Loucy (cell line): ENCODE results near the gene GRK3.

ENCODE experiments used
- EZH2phosphoT487 ChIP-seq: fragments of 200-600 bp; IDR thresholded peaks from 2 replicates; pipeline ENCODE4 v1.6.1; 2018; ENCODE audit warnings: antibody characterized with exemption, mild to moderate bottlenecking, moderate library complexity, borderline replicate concordance
- TF ChIP-seq, protein P1 (sequence below): fragments of 200-600 bp; sonication (generic); conservative IDR thresholded peaks from 2 replicates; pipeline ENCODE4 v1.5.1; 2014; ENCODE audit warnings: mild to moderate bottlenecking, antibody characterized with exemption, low read length

DNA sequence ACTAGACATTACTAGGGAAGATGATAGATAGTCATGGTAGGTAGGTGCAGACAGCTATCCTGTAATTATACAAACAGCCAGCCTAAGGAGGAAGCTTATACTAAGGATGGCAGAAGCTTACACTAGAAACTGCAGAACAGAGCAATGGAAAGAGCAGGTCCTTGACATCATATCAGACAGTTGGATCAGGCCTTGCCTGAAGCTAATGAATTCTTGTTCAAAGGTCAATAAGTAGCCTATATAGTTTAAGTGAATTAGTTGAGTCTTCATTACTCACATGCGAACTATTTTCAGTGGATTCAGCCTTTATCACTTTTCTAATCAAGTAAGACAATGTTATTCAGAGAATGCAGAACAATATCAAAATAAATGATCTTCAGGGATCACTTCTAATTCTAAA lies 22.3 kb upstream of the GRK3 start:
- TF ChIP-seq, protein P1, sequence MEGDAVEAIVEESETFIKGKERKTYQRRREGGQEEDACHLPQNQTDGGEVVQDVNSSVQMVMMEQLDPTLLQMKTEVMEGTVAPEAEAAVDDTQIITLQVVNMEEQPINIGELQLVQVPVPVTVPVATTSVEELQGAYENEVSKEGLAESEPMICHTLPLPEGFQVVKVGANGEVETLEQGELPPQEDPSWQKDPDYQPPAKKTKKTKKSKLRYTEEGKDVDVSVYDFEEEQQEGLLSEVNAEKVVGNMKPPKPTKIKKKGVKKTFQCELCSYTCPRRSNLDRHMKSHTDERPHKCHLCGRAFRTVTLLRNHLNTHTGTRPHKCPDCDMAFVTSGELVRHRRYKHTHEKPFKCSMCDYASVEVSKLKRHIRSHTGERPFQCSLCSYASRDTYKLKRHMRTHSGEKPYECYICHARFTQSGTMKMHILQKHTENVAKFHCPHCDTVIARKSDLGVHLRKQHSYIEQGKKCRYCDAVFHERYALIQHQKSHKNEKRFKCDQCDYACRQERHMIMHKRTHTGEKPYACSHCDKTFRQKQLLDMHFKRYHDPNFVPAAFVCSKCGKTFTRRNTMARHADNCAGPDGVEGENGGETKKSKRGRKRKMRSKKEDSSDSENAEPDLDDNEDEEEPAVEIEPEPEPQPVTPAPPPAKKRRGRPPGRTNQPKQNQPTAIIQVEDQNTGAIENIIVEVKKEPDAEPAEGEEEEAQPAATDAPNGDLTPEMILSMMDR = no peak
- TF ChIP-seq EZH2phosphoT487 = no peak
